ENCODE data around the gene SLC4A9.

GRCh38 chr5:140418862-140419520 lies 59.0 kb downstream of the SLC4A9 start:
- no peak for TF ChIP-seq CTCF (IDR thresholded peaks at IDR 0.05)
- TF ChIP-seq POLR2A (IDR thresholded peaks at IDR 0.05): no peak

All from lower leg skin (tissue), 3 donors.